Fibroblast of skin of back (primary cell): Measurements from ENCODE around the gene PTPRN2.
"Not testable (repeated sequence)": the region's sequence is repeated elsewhere in the genome, so short reads cannot be mapped to it uniquely, and the experiment has no call there.

Source experiments
- DNase-seq: peaks from one replicate; pipeline ENCODE4 v3.0.0-alpha.2; 2013

The PTPRN2 gene

GRCh38 chr7:158530800-158531609, 56.6 kb downstream of the PTPRN2 start:
- DNase-seq, result no peak

DNA sequence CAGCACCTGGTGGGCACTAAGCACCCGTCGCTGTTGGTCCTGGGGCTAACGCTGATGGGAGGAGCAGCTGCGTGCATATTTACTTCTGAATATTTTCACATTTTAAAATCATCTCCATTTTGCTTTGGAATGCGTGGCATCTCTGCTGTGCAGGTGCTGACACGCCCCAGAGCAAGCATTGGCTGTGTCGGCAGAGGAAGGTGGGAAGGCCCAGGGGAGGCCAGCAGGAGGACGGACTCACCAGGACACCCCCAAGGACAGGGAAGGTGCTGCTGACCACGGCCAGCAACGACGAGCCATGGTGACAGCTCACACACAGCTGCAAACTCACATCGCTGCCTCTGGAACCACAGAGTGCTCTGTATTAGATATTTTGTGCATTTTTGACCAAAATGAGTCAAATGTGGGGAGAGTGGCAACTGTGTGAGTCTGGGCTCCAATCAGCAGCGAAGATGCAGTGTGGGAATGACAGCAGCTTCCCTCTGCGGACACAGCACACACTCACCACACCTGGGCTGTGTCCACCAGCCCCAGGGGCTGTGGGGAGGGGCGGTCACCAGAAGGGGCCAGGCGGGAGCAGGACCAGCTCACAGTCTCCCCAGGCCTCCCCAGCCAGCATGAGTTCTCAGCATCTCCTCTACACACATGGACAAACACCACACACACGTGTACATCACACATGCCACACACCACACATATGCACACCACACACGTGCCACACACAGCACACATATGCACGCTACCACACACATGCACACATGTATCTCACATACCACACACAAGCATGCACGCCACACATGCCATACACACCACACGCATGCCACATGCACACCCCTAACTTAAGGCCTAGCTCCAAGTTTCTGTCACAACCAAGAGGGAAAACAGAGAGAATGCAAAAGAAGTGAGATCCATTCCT, 58.2 kb downstream of the PTPRN2 start:
- DNase-seq, result no peak

GRCh38 chr7:158527915-158528502, 59.6 kb downstream of the PTPRN2 start:
- DNase-seq, result no peak

- no peak for DNase-seq
These were observed 60.1 kb downstream of the PTPRN2 start for GRCh38 chr7:158527495-158527894.

GRCh38 chr7:158527038-158527437, 60.6 kb downstream of the PTPRN2 start:
- no peak for DNase-seq

DNA sequence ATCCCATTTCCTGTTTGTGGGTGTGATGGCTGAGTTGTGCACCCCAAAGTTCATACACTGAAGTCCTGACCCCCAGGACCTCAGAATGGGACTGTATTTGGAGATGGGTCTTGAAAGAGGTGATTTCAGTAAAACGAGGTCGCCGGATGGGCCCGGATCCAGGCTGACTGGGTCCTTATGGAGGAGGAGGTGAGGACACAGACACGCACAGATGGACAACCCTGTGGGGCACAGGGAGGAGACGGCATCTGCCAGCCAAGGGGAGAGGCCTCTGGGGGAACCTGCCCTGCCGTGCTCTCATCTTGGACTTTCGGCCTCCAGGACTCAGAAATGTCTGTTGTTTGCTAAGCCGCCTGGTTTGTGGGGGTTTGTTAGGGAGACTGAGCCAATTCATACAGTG, 61.1 kb downstream of the PTPRN2 start:
- DNase-seq, result no peak

DNA sequence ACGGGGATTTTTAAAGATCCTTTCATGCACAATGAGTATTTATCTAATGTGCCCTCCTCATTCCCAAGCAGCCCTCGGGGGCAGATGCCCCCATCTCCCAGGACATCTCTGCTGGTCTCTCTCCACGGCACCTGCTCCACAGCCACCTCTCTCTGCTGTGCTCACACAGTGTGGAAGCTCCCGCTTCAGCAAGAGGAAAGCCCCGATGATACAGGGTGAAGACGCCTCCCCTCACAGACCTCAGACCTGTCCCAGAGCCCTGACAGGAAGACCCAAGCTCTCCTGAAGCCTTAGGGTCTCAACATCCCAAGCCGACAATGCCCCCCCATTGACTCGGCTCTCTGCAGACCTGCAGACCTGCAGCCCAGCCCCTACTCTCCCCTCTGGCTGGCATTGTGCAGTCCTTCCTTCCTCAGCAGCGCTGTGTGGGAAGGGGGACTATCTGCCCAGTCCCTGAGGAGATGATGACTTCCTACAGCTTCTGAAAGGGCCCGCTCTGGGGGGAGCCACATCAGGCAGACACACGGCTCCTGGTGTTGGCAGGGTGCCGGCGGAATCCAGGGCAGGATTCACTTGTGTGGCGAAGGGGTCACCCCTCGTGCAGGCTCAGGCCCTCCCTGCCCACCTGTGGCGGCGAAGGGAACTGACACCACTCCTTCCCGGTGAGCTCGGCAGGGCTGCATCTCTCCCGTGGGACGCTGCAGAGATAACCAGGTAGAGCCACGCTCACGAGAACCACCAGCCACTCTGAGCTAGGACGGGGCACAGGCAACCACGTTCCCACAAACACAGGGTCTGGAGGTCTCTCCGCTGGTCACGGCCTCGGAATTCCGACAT, 61.8 kb downstream of the PTPRN2 start:
- DNase-seq, result no peak

- no peak for DNase-seq
These were observed 62.6 kb downstream of the PTPRN2 start for GRCh38 chr7:158524749-158525635.

- DNase-seq, result not testable (repeated sequence)
These were observed 63.3 kb downstream of the PTPRN2 start for GRCh38 chr7:158524286-158524685.

- not testable (repeated sequence) for DNase-seq
These were observed 63.7 kb downstream of the PTPRN2 start for GRCh38 chr7:158523877-158524276.

DNA sequence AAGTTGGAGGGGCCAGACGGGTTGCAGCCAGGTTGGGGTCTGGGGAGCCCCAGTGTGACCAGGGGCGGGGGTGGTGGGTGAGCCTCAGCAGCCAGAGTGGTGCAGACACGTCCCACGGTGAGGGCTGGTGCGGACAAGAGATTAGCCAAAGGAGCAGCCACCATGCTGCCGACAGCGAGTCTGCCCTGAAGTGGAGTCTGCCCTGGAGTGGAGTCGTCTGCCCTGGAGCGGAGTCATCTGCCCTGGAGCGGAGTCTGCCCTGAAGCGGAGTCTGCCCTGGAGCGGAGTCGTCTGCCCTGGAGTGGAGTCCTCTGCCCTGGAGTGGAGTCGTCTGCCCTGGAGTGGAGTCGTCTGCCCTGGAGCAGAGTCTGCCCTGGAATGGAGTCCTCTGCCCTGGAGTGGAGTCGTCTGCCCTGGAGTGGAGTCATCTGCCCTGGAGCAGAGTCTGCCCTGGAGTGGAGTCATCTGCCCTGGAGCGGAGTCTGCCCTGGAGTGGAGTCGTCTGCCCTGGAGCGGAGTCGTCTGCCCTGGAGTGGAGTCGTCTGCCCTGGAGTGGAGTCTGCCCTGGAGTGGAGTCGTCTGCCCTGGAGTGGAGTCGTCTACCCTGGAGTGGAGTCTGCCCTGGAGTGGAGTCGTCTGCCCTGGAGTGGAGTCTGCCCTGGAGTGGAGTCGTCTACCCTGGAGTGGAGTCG, 64.3 kb downstream of the PTPRN2 start:
- DNase-seq, result not testable (repeated sequence)

DNA sequence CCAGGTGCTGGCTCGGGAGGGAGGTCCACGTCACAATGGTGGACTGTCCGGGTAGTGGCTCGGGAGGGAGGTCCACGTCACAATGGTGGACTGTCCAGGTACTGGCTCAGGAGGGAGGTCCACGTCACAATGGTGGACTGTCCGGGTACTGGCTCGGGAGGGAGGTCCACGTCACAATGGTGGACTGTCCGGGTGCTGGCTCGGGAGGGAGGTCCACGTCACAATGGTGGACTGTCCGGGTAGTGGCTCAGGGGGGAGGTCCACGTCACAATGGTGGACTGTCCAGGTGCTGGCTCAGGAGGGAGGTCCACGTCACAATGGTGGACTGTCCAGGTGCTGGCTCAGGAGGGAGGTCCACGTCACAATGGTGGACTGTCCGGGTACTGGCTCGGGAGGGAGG, 65.8 kb downstream of the PTPRN2 start:
- not testable (repeated sequence) for DNase-seq

GRCh38 chr7:158520825-158521224, 66.8 kb downstream of the PTPRN2 start:
- DNase-seq, result no peak

DNA sequence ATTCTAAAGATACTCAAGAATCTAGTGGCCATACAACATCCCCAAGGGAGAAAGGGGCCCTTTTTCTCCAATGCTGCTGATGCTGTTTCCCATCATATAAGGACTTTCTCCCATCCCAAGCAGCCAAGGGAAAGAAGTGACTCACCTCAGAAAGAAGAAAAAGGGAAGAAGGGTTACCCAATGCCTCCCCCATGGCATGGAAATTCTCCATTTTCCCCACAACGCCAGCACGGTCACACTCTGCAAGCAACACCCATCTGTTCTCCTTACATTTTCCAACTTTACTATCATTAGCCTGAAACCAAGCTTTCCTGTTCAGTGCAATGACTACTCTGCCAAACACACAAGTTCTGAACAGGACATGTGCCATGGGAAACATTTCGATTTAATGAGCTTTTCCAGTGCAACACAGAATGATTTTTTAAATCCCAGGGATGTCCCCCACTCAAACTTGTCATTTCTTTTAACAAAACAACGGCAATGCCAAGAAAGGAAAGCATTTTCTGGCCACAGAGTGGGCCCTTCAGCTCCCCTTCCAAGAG, 67.9 kb downstream of the PTPRN2 start:
- DNase-seq, result no peak

DNA sequence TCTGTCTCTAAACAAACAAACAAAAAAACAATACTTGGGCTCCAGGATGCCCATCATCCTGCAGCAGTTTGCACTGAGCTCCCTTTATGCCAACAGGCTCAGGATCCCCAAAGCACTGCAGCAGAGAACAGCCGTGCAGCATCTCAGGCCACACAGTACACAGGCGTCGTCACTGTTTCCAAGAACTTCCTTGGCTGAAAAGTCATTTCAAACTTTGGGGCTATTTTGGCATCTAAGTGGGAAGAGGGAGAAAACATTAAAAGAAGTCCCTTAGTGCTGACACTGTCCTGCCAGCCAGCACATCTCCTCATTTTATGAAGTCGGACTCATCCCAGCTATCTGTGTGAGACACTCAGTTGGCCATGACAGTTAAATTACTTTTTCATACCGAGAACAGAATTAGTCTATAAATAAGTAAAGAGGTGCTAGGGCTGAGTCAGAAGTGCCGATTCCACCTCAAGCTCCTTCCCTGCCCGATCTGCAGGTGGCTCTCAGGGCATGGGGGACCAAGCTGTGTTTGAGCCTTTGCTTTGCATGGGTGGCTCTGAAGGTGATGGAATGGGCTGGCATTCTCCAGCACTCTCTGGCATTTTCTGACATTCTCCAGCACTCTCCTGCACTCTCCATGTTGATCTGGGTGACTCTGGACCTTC, 68.5 kb downstream of the PTPRN2 start:
- no peak for DNase-seq

DNA sequence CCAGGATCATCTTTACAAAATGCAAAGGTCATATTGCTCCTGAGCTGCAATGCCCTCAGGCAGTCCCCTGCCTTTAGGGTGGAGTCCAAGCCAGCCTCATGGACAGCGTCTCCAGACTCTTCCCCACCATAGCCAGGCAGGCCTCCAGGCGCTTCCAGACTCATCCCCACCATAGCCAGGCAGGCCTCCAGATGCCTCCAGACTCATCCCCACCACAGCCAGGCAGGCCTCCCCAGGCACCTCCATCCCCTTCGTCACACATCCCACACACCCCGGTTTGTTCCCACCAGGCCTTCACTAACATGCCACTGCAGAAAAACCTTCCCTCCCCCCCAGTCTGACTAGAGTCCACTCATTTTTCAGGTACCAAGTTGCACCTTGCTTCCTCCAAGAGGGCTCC, 70.1 kb downstream of the PTPRN2 start:
- no peak for DNase-seq

- no peak for DNase-seq
These were observed 70.6 kb downstream of the PTPRN2 start for GRCh38 chr7:158517072-158517471.

- DNase-seq, result no peak
These were observed 71.1 kb downstream of the PTPRN2 start for GRCh38 chr7:158516524-158516923.

DNA sequence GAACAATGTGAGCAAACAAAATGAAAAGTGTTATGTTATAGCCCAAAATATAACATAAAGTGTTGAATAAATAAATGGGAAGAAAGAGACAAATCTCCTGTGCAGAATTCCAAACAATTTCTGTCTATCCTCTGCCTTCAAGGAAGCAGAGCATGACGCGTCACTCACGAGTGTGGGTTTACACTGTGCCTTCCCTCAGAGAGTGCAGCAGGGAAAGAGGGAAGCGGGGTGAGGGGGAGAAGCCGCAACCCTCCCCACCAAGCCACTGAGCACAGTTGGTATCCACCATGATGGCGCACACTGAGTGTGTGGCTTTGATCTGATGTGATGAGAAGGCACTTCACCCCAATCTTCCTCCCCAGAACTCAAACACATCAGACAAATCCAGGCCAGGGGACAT, 74.8 kb downstream of the PTPRN2 start:
- DNase-seq, result no peak

GRCh38 chr7:158512042-158512441, 75.6 kb downstream of the PTPRN2 start:
- no peak for DNase-seq
